Activated T-helper 1 cell treated with anti-CD3 and anti-CD28 coated beads, Interleukin-12 subunit alpha, Interleukin-12 subunit beta, Interleukin-2, Interleukin-4 antibody, amounts not matched to agents 30 ng/mL and 10 ng/mL and 1 ng/mL, durations not matched to agents 14 hours and 24 hours and 36 hours (primary cell): ENCODE measurements around the gene VWC2. TPM values are rescaled to one million over a fixed set of nuclear protein-coding genes. Genes with fewer than 3 reads are reported as not detected.

Experiments
- DNase-seq: peaks from one replicate; pipeline ENCODE4 v3.0.0; 2021; ENCODE audit warnings: low spot score
- H3K27ac Mint-ChIP-seq: one replicate; pipeline ENCODE4 v1.8.0; 2021; ENCODE audit warnings: mild to moderate bottlenecking, mixed read lengths
- H3K27me3 Mint-ChIP-seq: one replicate; pipeline ENCODE4 v1.8.0; 2022; ENCODE audit warnings: mild to moderate bottlenecking, moderate library complexity, mixed read lengths; ENCODE audit not compliant: insufficient read depth
- H3K36me3 Mint-ChIP-seq: one replicate; pipeline ENCODE4 v1.8.0; 2021; ENCODE audit warnings: low read depth, mixed read lengths
- H3K4me1 Mint-ChIP-seq: one replicate; pipeline ENCODE4 v1.8.0; 2021; ENCODE audit warnings: low read depth, mixed read lengths
- H3K4me3 Mint-ChIP-seq: one replicate; pipeline ENCODE4 v1.8.0; 2021; ENCODE audit warnings: mild to moderate bottlenecking, moderate library complexity, mixed read lengths
- H3K9me3 Mint-ChIP-seq: one replicate; pipeline ENCODE4 v1.8.0; 2021; ENCODE audit warnings: mixed read lengths
- intact Hi-C: fragments of 100-400 bp; cut with micrococcal nuclease; formaldehyde crosslinking; loops from one replicate; pipeline ENCODE4 v1.15.1; 2024
- total RNA-seq: library from RNA; stranded (reverse); gene quantifications from 2 replicates; pipeline ENCODE4 v1.2.3, GENCODE V29; 2022

The VWC2 gene
- total RNA-seq, 1 donor from 2014 or later, result not detected

GRCh38 chr7:49876202-49876601 is 102.8 kb downstream of the VWC2 start:
- no peaks in the 10 kb centered on the region for H3K4me1 Mint-ChIP-seq
- H3K27me3 Mint-ChIP-seq, result no peaks in the 10 kb centered on the region
- no peak for DNase-seq
- no peak overlapping the region for H3K27ac Mint-ChIP-seq
- intact Hi-C loops, result no loop called here
- H3K36me3 Mint-ChIP-seq, result no peaks in the 10 kb centered on the region
- H3K9me3 Mint-ChIP-seq, result no peaks in the 10 kb centered on the region
- H3K4me3 Mint-ChIP-seq, result no peak overlapping the region

GRCh38 chr7:49878089-49878488 is 104.7 kb downstream of the VWC2 start:
- H3K9me3 Mint-ChIP-seq, result no peaks in the 10 kb centered on the region
- H3K4me1 Mint-ChIP-seq, result no peaks in the 10 kb centered on the region
- peaks cover 2% of the 10 kb centered on the region for H3K27me3 Mint-ChIP-seq
- H3K4me3 Mint-ChIP-seq, result no peak overlapping the region
- intact Hi-C loops, result no loop called here
- no peak for DNase-seq
- H3K27ac Mint-ChIP-seq, result no peak overlapping the region
- H3K36me3 Mint-ChIP-seq, result no peaks in the 10 kb centered on the region

GRCh38 chr7:49878627-49879026 is 105.2 kb downstream of the VWC2 start:
- Mint-ChIP-seq H3K9me3 (no peaks in the 10 kb centered on the region), H3K36me3 (no peaks in the 10 kb centered on the region), H3K27ac (no peak overlapping the region), H3K27me3 (peaks cover 2% of the 10 kb centered on the region), H3K4me1 (no peaks in the 10 kb centered on the region), H3K4me3 (no peak overlapping the region)
- no peak for DNase-seq
- intact Hi-C loops, result no loop called here

GRCh38 chr7:49883933-49884332 is 110.5 kb downstream of the VWC2 start:
- H3K36me3 Mint-ChIP-seq, result no peaks in the 10 kb centered on the region
- intact Hi-C loops, result no loop called here
- no peak overlapping the region for H3K4me3 Mint-ChIP-seq
- no peaks in the 10 kb centered on the region for H3K4me1 Mint-ChIP-seq
- H3K27ac Mint-ChIP-seq, result no peak overlapping the region
- no peak for DNase-seq
- H3K9me3 Mint-ChIP-seq, result no peaks in the 10 kb centered on the region
- peaks cover 2% of the 10 kb centered on the region for H3K27me3 Mint-ChIP-seq

- H3K36me3 Mint-ChIP-seq, result no peaks in the 10 kb centered on the region
- no peaks in the 10 kb centered on the region for H3K4me1 Mint-ChIP-seq
- intact Hi-C loops, result no loop called here
- no peak overlapping the region for H3K27ac Mint-ChIP-seq
- H3K4me3 Mint-ChIP-seq, result no peak overlapping the region
- DNase-seq, result no peak
- peaks cover 2% of the 10 kb centered on the region for H3K27me3 Mint-ChIP-seq
- H3K9me3 Mint-ChIP-seq, result no peaks in the 10 kb centered on the region
Measured at GRCh38 chr7:49885593-49886285, 112.3 kb downstream of the VWC2 start.

- no peaks in the 10 kb centered on the region for H3K9me3 Mint-ChIP-seq
- H3K36me3 Mint-ChIP-seq, result no peaks in the 10 kb centered on the region
- H3K27me3 Mint-ChIP-seq, result peaks cover 1% of the 10 kb centered on the region
- H3K4me3 Mint-ChIP-seq, result no peak overlapping the region
- DNase-seq, result no peak
- no peak overlapping the region for H3K27ac Mint-ChIP-seq
- no peaks in the 10 kb centered on the region for H3K4me1 Mint-ChIP-seq
- intact Hi-C loops, result no loop called here
Measured at GRCh38 chr7:49892481-49892880, 119.0 kb downstream of the VWC2 start.

- Mint-ChIP-seq H3K36me3 (no peaks in the 10 kb centered on the region), H3K4me1 (no peaks in the 10 kb centered on the region), H3K27me3 (peaks cover 1% of the 10 kb centered on the region), H3K27ac (no peak overlapping the region), H3K9me3 (no peaks in the 10 kb centered on the region), H3K4me3 (no peak overlapping the region)
- no peak for DNase-seq
- intact Hi-C loops, result no loop called here
Measured at GRCh38 chr7:49893131-49893530, 119.7 kb downstream of the VWC2 start.

- Mint-ChIP-seq H3K27ac (no peak overlapping the region), H3K4me3 (no peak overlapping the region), H3K36me3 (no peaks in the 10 kb centered on the region), H3K9me3 (no peaks in the 10 kb centered on the region), H3K4me1 (no peaks in the 10 kb centered on the region), H3K27me3 (peaks cover 1% of the 10 kb centered on the region)
- intact Hi-C loops, result no loop called here
- DNase-seq, result no peak
Measured at GRCh38 chr7:49894543-49894942, 121.1 kb downstream of the VWC2 start.

GRCh38 chr7:49911909-49912308 is 138.5 kb downstream of the VWC2 start:
- Mint-ChIP-seq H3K4me3 (no peak overlapping the region), H3K27me3 (peaks cover 6% of the 10 kb centered on the region), H3K36me3 (no peaks in the 10 kb centered on the region), H3K4me1 (no peaks in the 10 kb centered on the region), H3K9me3 (no peaks in the 10 kb centered on the region), H3K27ac (no peak overlapping the region)
- no peak for DNase-seq
- intact Hi-C loops, result no loop called here

GRCh38 chr7:49926720-49927119 is 153.3 kb downstream of the VWC2 start:
- H3K27me3 Mint-ChIP-seq, result no peaks in the 10 kb centered on the region
- H3K36me3 Mint-ChIP-seq, result no peaks in the 10 kb centered on the region
- H3K4me1 Mint-ChIP-seq, result no peaks in the 10 kb centered on the region
- intact Hi-C loops, result no loop called here
- H3K27ac Mint-ChIP-seq, result no peak overlapping the region
- peaks cover 11% of the 10 kb centered on the region for H3K9me3 Mint-ChIP-seq
- no peak overlapping the region for H3K4me3 Mint-ChIP-seq
- no peak for DNase-seq

GRCh38 chr7:49927631-49928030 is 154.2 kb downstream of the VWC2 start:
- DNase-seq, result no peak
- peaks cover 16% of the 10 kb centered on the region for H3K9me3 Mint-ChIP-seq
- no peak overlapping the region for H3K27ac Mint-ChIP-seq
- no peaks in the 10 kb centered on the region for H3K4me1 Mint-ChIP-seq
- H3K36me3 Mint-ChIP-seq, result no peaks in the 10 kb centered on the region
- no peak overlapping the region for H3K4me3 Mint-ChIP-seq
- intact Hi-C loops, result no loop called here
- H3K27me3 Mint-ChIP-seq, result no peaks in the 10 kb centered on the region

GRCh38 chr7:49928787-49929186 is 155.3 kb downstream of the VWC2 start:
- no peak overlapping the region for H3K4me3 Mint-ChIP-seq
- intact Hi-C loops, result no loop called here
- H3K4me1 Mint-ChIP-seq, result no peaks in the 10 kb centered on the region
- H3K9me3 Mint-ChIP-seq, result peaks cover 19% of the 10 kb centered on the region
- no peak for DNase-seq
- H3K27ac Mint-ChIP-seq, result no peak overlapping the region
- H3K27me3 Mint-ChIP-seq, result no peaks in the 10 kb centered on the region
- H3K36me3 Mint-ChIP-seq, result no peaks in the 10 kb centered on the region

- peaks cover 19% of the 10 kb centered on the region for H3K9me3 Mint-ChIP-seq
- H3K36me3 Mint-ChIP-seq, result no peaks in the 10 kb centered on the region
- intact Hi-C loops, result no loop called here
- no peak overlapping the region for H3K4me3 Mint-ChIP-seq
- H3K27ac Mint-ChIP-seq, result no peak overlapping the region
- no peaks in the 10 kb centered on the region for H3K27me3 Mint-ChIP-seq
- DNase-seq, result no peak
- no peaks in the 10 kb centered on the region for H3K4me1 Mint-ChIP-seq
Measured at GRCh38 chr7:49931627-49932026, 158.2 kb downstream of the VWC2 start.

- intact Hi-C loops, result no loop called here
- peaks cover 3% of the 10 kb centered on the region for H3K9me3 Mint-ChIP-seq
- DNase-seq, result no peak
- H3K4me1 Mint-ChIP-seq, result no peaks in the 10 kb centered on the region
- H3K36me3 Mint-ChIP-seq, result no peaks in the 10 kb centered on the region
- H3K4me3 Mint-ChIP-seq, result no peak overlapping the region
- H3K27me3 Mint-ChIP-seq, result no peaks in the 10 kb centered on the region
- no peak overlapping the region for H3K27ac Mint-ChIP-seq
Measured at GRCh38 chr7:49937608-49938007, 164.2 kb downstream of the VWC2 start.
